ENCODE data around the gene ZSCAN22.

GRCh38 chr19:58356766-58357480 is 30.1 kb downstream of the ZSCAN22 start:
- TF ChIP-seq POGK (CRISPR knock-in tag; conservative IDR thresholded peaks at IDR 0.05), result no peak
- TF ChIP-seq ZNF768 (CRISPR knock-in tag; IDR thresholded peaks at IDR 0.05), result no peak
- no peak for TF ChIP-seq STAT6 (CRISPR knock-in tag; IDR thresholded peaks at IDR 0.05; ENCODE audit: borderline replicate concordance)
